ENCODE results near the gene COA6.

GRCh38 chr1:234348964-234349363 is 24.3 kb upstream of the COA6 start:
- no peak for TF ChIP-seq POLR2A (IDR thresholded peaks at IDR 0.05)
- no peak for TF ChIP-seq CTCF (IDR thresholded peaks at IDR 0.05)
